Measurements from ENCODE around the gene KBTBD7.
"Not testable (repeated sequence)": the region's sequence is repeated elsewhere in the genome, so short reads cannot be mapped to it uniquely, and the experiment has no call there.

The KBTBD7 gene

GRCh38 chr13:41196620-41197019, 2.3 kb upstream of the KBTBD7 start:
- DNase-seq: no peak

- no peak for DNase-seq
Measured at GRCh38 chr13:41196011-41196410, 1.6 kb upstream of the KBTBD7 start.

DNA sequence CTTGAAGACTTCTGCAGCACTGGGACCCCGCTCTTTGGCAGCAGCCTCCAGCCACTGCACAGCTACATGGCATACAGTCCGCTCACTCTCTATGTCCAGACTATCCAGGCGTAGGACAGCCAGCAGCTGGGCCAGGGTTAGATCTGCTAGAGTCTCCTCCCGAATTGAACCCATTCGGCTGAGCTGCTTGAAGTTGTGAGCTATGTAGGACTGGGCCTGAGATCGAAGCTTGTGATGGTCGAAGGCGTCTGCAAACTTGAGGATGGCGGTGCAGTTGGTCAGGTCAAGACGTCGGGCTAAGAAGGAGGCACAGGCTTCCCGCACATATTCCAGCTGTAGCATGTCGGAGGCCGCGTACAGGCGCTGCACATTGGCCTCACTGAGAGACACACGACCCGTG, 900 bp downstream of the KBTBD7 start:
- DNase-seq: no peak

DNA sequence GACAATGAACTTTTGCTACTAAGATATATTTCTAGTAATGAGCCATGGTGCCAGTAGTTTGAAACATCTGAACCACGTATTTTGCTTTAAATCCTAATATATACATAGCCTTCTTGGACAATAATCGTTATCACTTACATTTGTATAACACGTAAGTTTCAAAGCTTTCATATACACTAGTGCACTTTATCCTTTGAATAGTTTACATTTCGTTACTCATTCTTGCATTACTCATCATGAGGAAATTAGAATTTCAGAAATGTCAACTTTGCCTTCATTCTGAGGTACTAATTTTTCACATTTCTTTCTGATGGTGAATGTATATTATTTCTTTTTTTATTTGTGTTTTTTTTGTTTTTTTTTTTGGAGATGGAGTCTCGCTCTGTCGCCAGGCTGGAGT, 5.8 kb downstream of the KBTBD7 start:
- DNase-seq: no peak

- DNase-seq: no peak
Measured at GRCh38 chr13:41186481-41186880, 7.9 kb downstream of the KBTBD7 start.

- no peak for DNase-seq
Measured at GRCh38 chr13:41182231-41182630, 12.1 kb downstream of the KBTBD7 start.

DNA sequence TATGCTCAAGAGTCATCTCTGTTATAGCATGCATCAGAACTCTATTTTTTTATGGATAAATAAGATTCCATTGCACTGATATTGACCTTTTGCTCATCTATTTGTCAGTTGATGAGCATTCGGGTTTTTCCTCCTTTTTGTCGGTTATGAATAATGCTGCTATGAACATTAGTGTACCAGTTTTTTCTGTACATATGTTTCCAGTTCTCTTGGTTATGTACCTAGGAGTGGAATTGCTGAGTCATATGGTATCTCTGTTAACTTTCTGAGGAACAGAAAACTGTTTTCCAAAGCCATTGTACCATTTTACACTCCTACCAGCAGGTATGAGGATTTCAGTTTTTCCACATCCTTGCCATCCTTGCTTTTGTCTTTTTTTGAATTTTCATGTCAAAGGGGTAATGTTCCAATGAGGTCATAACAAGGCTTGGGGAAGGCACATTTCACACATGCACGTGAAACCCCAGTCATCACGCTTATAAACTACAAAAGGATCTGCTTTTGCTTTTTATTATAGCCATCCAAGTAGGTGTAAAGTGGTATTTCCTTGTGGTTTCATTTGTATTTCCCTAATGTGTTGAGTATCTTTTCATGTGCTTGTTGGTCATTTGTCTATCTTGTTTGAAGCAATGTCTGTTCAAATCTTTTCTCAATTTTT, 14.6 kb downstream of the KBTBD7 start:
- no peak for DNase-seq

DNA sequence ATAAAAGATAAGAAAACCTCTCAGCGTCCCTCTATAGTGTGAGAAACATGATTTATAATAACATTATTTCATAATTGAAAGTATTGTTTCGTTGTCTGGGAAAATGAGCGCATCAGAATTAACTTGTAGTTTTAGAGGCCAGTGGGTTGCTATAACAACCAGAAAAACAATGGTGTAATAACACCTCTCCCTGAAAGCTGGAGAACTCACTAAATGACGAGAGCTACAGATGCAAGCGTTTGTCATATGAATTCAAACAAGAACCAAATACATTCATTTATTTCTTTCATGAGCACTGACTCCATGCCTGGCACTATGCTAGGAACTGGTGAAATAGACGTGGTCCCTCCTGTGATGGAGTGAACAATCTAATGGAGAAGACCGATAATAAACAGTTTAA, 16.3 kb downstream of the KBTBD7 start:
- no peak for DNase-seq

DNA sequence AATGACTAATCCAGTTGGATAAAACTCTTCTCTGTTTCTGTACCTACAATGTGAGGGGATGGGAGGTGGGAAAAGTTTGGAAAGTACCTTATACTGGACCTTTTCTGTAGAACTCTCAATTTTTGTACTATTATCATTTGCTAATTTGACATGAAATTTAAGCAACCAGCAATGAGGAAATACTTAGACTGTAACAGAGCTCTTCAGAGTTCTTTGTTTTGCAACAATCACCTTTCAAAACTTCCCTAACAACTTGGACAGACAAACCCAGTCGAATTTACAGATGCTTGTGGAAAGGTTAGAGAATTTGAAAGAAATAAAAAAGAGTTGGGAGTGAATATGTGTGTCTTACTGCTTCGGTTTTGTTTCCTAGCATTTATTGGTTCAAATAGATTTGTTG, 16.8 kb downstream of the KBTBD7 start:
- no peak for DNase-seq

DNA sequence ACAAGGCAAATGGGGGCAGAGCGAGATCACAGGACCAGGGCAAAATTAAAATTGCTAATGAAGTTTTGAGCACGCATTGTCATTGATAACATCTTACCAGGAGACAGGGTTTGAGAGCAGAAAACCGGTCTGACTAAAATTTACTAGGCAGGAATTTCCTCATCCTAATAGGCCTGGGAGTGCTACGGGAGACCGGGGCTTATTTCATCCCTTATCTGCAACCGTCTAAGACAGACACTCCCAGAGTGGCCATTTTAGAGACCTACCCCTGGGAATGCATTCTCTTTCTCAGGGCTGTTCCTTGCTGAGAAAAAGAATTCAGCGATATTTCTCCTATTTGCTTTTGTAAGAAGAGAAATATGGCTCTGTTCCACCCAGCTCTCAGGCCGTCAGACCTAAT, 18.8 kb downstream of the KBTBD7 start:
- not testable (repeated sequence) for DNase-seq

DNA sequence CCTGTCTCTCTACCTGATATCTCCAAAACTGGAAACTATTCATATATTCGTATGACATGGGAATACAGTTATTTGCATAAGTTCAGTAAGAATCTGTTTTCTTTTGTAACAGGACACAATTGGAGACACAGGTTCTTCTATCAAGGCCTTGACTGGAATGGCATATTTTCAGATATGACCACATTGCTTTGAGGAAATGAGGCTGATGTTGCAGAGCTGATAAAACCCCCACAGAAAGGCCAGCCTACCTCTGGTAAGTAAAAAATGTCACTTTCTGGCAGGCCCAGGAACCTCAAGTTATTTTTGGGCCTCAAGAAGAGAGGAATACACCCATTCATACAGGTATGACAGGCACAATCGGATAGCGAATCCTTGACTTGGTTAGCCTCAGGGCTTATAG, 32.2 kb downstream of the KBTBD7 start:
- DNase-seq: no peak

DNA sequence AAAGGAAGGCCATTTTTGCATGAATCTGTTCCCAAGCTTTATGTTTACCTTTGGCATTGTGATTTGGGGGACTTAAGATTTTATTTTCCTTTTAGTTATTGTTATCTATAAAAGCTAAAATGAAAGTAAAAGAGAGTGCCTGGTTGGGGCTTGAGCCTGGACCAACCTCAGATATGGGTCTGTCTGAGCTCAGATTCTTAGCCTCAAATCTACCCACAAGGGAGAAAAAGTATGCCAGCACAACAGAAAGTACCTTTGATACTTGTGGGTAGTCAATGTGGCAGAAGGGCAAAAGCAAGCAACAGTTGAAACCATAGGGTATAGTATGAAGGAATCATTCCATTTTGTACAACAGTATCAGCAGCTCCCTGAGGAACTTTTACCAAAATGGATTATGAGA, 35.2 kb downstream of the KBTBD7 start:
- no peak for DNase-seq

GRCh38 chr13:41157048-41157717, 37.2 kb downstream of the KBTBD7 start:
- DNase-seq: no peak

DNA sequence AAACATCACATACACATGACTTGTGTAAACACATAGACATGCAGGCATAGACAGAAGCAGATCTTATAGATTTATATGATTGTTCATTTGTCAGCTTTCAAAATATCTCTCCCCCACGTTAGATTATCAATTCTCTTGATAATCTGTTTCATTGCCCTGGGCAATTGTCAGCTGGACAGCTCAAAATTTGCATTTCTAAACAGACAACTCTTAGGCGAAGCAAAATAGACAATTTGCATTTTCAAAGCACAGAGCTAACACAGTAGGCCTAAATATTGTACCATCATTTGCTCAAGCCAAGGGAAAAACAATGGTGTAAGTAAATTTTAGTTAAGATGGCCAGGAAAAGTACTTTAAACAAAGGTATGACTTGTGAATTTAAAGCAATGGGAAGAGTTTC, 37.7 kb downstream of the KBTBD7 start:
- DNase-seq: no peak

DNA sequence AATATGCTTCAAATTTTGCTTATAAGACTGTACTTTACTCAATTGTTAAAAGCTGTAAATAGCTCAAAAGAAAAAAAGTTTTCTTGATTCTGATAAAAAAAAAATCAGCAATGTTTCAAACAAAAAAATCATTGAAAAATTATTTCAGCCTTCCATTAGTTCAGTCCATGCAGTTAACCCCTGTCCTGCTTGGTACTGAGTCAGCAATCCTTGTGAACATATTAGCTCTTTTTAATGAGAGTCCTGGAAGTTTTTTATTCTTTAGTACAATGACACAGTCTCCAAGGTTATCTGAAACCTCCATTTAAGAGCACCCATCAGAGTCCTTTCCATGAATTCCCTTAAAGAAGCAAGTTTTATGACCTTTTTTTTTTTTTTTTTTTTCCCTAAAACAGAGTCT, 40.3 kb downstream of the KBTBD7 start:
- DNase-seq: no peak

DNA sequence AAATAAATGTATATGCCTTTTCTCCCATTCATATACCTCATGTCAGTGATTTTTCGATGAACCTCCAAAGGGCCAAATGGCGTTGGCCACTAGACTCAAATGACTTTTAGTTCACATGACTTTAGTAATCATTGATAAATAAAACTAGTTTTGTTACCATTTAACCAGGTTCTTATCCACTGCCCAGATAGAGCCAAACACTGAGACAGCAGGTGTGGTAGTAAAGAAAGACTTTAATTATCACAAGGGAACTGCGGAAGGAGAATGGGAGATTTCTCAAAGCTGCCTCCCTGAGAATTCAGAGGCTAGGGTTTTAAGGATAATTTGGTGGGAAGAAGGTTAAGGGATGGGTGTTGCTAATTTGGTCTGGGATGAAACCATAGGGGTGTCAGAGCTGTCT, 42.4 kb downstream of the KBTBD7 start:
- DNase-seq: no peak

GRCh38 chr13:41150058-41150457, 44.3 kb downstream of the KBTBD7 start:
- DNase-seq: no peak

DNA sequence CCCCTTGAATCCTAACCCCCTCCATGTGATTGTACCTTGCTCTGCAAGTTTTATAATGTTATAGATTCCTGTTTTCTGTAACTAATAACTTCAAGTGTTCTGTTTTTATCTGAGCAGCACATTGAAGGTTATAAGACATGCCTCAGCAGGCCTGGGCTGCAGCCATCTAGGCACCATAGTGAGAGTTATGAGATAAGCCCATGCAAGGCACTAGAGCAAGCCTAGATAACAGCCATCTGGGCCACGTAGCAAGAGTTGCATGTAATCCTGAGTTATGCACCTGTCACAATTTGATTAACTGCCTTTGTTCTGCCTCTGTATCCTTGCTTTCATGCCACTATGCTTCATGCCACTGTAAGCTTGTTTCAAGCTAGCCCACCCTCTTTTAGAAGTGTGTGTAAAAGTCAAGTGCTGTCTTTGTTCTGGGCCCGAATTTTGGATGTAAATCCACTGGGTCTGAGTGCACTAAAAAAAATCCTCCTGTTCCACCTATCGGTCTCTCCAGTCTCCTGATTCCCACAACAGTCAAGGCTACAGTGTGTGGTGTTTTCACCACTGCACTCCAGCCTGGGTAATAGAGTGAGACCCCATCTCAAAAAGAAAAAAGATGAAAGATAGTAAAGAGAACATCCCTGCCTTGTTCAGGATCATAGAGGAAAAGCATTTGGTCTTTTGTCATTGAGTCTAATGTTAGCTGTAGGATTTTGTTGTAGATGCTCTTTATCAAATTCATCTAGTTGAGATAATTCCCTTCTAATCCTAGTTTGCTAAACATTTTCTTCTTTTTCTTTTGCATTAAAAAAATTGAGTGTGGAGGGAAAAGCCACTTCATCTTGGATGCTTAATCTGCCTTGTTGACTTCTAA, 45.7 kb downstream of the KBTBD7 start:
- DNase-seq: no peak

- DNase-seq: no peak
Measured at GRCh38 chr13:41145136-41145908, 49.0 kb downstream of the KBTBD7 start.

DNA sequence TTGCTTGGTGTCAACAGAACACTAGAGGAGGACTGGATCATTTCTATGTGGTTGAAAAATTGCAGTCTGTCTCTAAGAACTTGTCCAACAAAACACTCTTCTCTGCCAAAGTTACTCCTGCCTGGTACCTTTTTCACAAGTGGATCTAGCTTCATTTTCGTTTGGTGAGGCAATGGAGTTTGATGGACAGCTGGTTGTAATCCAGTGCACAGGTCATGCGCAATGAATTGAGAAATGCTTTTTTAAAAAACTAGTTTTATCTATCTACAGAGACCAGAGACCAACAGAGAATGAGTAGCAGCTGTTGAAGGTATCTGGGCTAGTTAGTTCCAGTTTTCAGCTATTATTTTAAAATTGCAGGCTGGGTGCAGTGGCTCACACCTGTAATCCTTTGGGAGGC, 49.8 kb downstream of the KBTBD7 start:
- no peak for DNase-seq
